Measurements from ENCODE around the gene SNTB2. TPM values are rescaled to one million over a fixed set of nuclear protein-coding genes. Genes with fewer than 3 reads are reported as not detected.

The SNTB2 gene
- total RNA-seq, 1 experiment from 2014 or later, result 20.2 TPM

GRCh38 chr16:69324585-69325253 lies 137.8 kb downstream of the SNTB2 start:
- no peaks in the 10 kb centered on the region for H3K27me3 ChIP-seq (ENCODE audit: insufficient read depth, low read length)
- H4K8ac ChIP-seq (replicated peaks; ENCODE audit: insufficient read length, low read depth, low read length), result no peak overlapping the region
- H3K18ac ChIP-seq (ENCODE audit: insufficient read length, low read depth, low read length), result no peak overlapping the region
- no peak overlapping the region for H4K91ac ChIP-seq (ENCODE audit: insufficient read length, low read depth, low read length)
- no peak overlapping the region for H4K5ac ChIP-seq (ENCODE audit: insufficient read length, low read depth, low read length)
- no peak overlapping the region for H3K9ac ChIP-seq (ENCODE audit: extremely low read depth, insufficient read length, low read length)
- H2BK15ac ChIP-seq (ENCODE audit: low read depth, low read length), result no peak overlapping the region
- no peak for DNase-seq
- H2BK5ac ChIP-seq (ENCODE audit: insufficient read length, low read length), result no peak overlapping the region
- H3K79me1 ChIP-seq (ENCODE audit: insufficient read depth, low read depth, low read length, poor library complexity, severe bottlenecking), result peaks cover 5% of the 10 kb centered on the region
- no peak overlapping the region for H3K27ac ChIP-seq (ENCODE audit: insufficient read length, low read depth, low read length)
- Mint-ChIP-seq H3K4me3 (0 out of 5 replicates have a peak overlapping the region, but pooled peaks of 1 of the 2 experiments have one; percentile 29), H3K9me3 (no peaks in the 10 kb centered on the region), H3K27ac (peak overlapping the region in 1 of 3 experiments; percentile 60; a peak in 1 of 7 replicates), H3K4me1 (peaks cover 18 to 23% of the 10 kb centered on the region in 2 experiments), H3K27me3 (ENCODE audit: low read depth) (no peaks in the 10 kb centered on the region; the same call in 1 of the 2 replicates), H3K36me3 (ENCODE audit: insufficient read depth in 1 of 3, low read depth in 3 of 3) (peaks cover 46 to 97% (median 82%) of the 10 kb centered on the region in 3 experiments)
- H3K23me2 ChIP-seq (ENCODE audit: insufficient read length, low read depth, low read length, poor library complexity, severe bottlenecking), result peaks cover 6% of the 10 kb centered on the region
- no peak overlapping the region for H2AK5ac ChIP-seq (ENCODE audit: insufficient read length, low read length)
- no CpG with 5 or more reads among the region's 10 CpGs for WGBS (ENCODE audit: extremely low coverage, insufficient read length, low lambda C conversion rate)
- TF ChIP-seq, protein P1, sequence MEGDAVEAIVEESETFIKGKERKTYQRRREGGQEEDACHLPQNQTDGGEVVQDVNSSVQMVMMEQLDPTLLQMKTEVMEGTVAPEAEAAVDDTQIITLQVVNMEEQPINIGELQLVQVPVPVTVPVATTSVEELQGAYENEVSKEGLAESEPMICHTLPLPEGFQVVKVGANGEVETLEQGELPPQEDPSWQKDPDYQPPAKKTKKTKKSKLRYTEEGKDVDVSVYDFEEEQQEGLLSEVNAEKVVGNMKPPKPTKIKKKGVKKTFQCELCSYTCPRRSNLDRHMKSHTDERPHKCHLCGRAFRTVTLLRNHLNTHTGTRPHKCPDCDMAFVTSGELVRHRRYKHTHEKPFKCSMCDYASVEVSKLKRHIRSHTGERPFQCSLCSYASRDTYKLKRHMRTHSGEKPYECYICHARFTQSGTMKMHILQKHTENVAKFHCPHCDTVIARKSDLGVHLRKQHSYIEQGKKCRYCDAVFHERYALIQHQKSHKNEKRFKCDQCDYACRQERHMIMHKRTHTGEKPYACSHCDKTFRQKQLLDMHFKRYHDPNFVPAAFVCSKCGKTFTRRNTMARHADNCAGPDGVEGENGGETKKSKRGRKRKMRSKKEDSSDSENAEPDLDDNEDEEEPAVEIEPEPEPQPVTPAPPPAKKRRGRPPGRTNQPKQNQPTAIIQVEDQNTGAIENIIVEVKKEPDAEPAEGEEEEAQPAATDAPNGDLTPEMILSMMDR (conservative IDR thresholded peaks at IDR 0.05), result no peak
- no peak overlapping the region for H3K14ac ChIP-seq (ENCODE audit: insufficient read depth, low read length)
- no peak overlapping the region for H3T11ph ChIP-seq (ENCODE audit: low read length)
- H2AFZ ChIP-seq (ENCODE audit: low read length), result no peak overlapping the region
- no peak overlapping the region for H2BK120ac ChIP-seq (ENCODE audit: low read depth, low read length, poor library complexity, severe bottlenecking)
- H3K4ac ChIP-seq (ENCODE audit: low read depth, low read length), result no peak overlapping the region
- no peaks in the 10 kb centered on the region for H3K4me1 ChIP-seq (ENCODE audit: insufficient read depth, low read length)
- no peak overlapping the region for H3K56ac ChIP-seq (ENCODE audit: insufficient read length, low read depth, low read length)
- no peaks in the 10 kb centered on the region for H3K9me3 ChIP-seq (ENCODE audit: control insufficient read depth, low read depth, low read length)
- H2BK20ac ChIP-seq (ENCODE audit: low read depth, low read length, poor library complexity, severe bottlenecking), result no peak overlapping the region
- no peak overlapping the region for H3K23ac ChIP-seq (ENCODE audit: insufficient read length, low read depth, low read length)
- H2BK12ac ChIP-seq (ENCODE audit: insufficient read length, low read depth, low read length), result no peak overlapping the region
- peaks cover 2% of the 10 kb centered on the region for H4K20me1 ChIP-seq (ENCODE audit: control insufficient read depth, insufficient read depth, insufficient read length)
- no peak overlapping the region for H3K4me2 ChIP-seq (ENCODE audit: insufficient read depth, insufficient read length, low read length)
- peaks cover 16% of the 10 kb centered on the region; the same call in 1 of the 2 replicates for H3K79me2 ChIP-seq (ENCODE audit: insufficient read depth, low read length)
